MV-4-11 (cell line): Measurements from ENCODE around the gene SPATA16.
A peak's percentile ranks its signal among the peaks of the same experiment; 100 is the strongest.
"Not testable (repeated sequence)": the region's sequence is repeated elsewhere in the genome, so short reads cannot be mapped to it uniquely, and the experiment has no call there.

Source experiments
- DNase-seq: peaks from one replicate; lab custom pipeline; 2025; lab: John Stamatoyannopoulos, UW

Gene SPATA16

GRCh38 chr3:172876297-172876696, 264.7 kb downstream of the SPATA16 start:
- DNase-seq: no peak

- no peak for DNase-seq
Measured at GRCh38 chr3:172875039-172875438, 266.0 kb downstream of the SPATA16 start.

- DNase-seq: no peak
Measured at GRCh38 chr3:172869784-172870518, 271.1 kb downstream of the SPATA16 start.

- no peak for DNase-seq
Measured at GRCh38 chr3:172869368-172869771, 271.7 kb downstream of the SPATA16 start.

GRCh38 chr3:172868582-172869200, 272.3 kb downstream of the SPATA16 start:
- DNase-seq: no peak

GRCh38 chr3:172866726-172867350, 274.2 kb downstream of the SPATA16 start:
- not testable (repeated sequence) for DNase-seq

GRCh38 chr3:172859041-172859440, 282.0 kb downstream of the SPATA16 start:
- DNase-seq: no peak

GRCh38 chr3:172856795-172857742, 284.0 kb downstream of the SPATA16 start:
- DNase-seq: no peak

- no peak for DNase-seq
Measured at GRCh38 chr3:172855037-172855436, 286.0 kb downstream of the SPATA16 start.

- DNase-seq: no peak
Measured at GRCh38 chr3:172853921-172854666, 286.9 kb downstream of the SPATA16 start.

- no peak for DNase-seq
Measured at GRCh38 chr3:172853005-172853404, 288.0 kb downstream of the SPATA16 start.

GRCh38 chr3:172848910-172849309, 292.1 kb downstream of the SPATA16 start:
- DNase-seq: no peak

GRCh38 chr3:172847292-172847691, 293.7 kb downstream of the SPATA16 start:
- DNase-seq: no peak

- DNase-seq: no peak
Measured at GRCh38 chr3:172846706-172847105, 294.3 kb downstream of the SPATA16 start.

GRCh38 chr3:172846103-172846561, 294.9 kb downstream of the SPATA16 start:
- peak; percentile 88 for DNase-seq

- DNase-seq: no peak
Measured at GRCh38 chr3:172844428-172844827, 296.6 kb downstream of the SPATA16 start.

- DNase-seq: no peak
Measured at GRCh38 chr3:172840913-172841312, 300.1 kb downstream of the SPATA16 start.

GRCh38 chr3:172840463-172840862, 300.6 kb downstream of the SPATA16 start:
- DNase-seq: no peak

GRCh38 chr3:172839679-172840078, 301.4 kb downstream of the SPATA16 start:
- DNase-seq: no peak
